ENCODE measurements around the gene SCART1. TPM values are rescaled to one million over a fixed set of nuclear protein-coding genes. Genes with fewer than 3 reads are reported as not detected.

Gene SCART1
- total and polyA plus RNA-seq, 2 donors (not counting 3 experiments of a cell fraction or from before 2014, with no cell fraction given), result 0.90 to 1.0 TPM

- Histone ChIP-seq H2AFZ (ENCODE audit: low read depth, low read length) (no peak overlapping the region), H3K4me1 (ENCODE audit: control insufficient read depth, extremely low read depth, insufficient read depth, low read length) (no peaks in the 10 kb centered on the region), H3K79me2 (ENCODE audit: control insufficient read depth, insufficient read depth, low read length) (no peaks in the 10 kb centered on the region), H3K9ac (replicated peaks; ENCODE audit: extremely low read depth, insufficient read depth, low read length) (no peak overlapping the region), H3K27me3 (ENCODE audit: control insufficient read depth in 2 of 2, insufficient read depth in 2 of 2, low read length in 2 of 2) (no peaks in the 10 kb centered on the region), H3K27ac (ENCODE audit: insufficient read depth, low read depth, low read length) (no peak overlapping the region), H3K4me2 (ENCODE audit: insufficient read depth, low read length) (no peak overlapping the region), H3K36me3 (ENCODE audit: control insufficient read depth in 2 of 2, extremely low read depth in 1 of 2, insufficient read depth in 2 of 2, low read length in 2 of 2) (no peaks in the 10 kb centered on the region), H4K20me1 (replicated peaks; ENCODE audit: control insufficient read depth, extremely low read depth, insufficient read depth, low read length) (no peaks in the 10 kb centered on the region), H3K9me3 (replicated peaks; ENCODE audit: control insufficient read depth, insufficient read depth, low read length) (no peaks in the 10 kb centered on the region), H3K9me1 (replicated peaks; ENCODE audit: control insufficient read depth, extremely low read depth, insufficient read depth, low read length) (no peaks in the 10 kb centered on the region), H3K4me3 (replicated peaks in 1 of 3; ENCODE audit: insufficient read depth in 1 of 3, low read depth in 1 of 3, low read length in 3 of 3) (no peak overlapping the region)
- BruUV-seq (replicated peaks), result no TSS peak
- TF ChIP-seq GATA2 (IDR thresholded peaks at IDR 0.05; ENCODE audit: insufficient read depth, insufficient read length, low read depth, low read length), result no peak
- no peak for TF ChIP-seq MAX (IDR thresholded peaks at IDR 0.05; ENCODE audit: insufficient read depth, insufficient read length)
- no peak for TF ChIP-seq EZH2 (IDR thresholded peaks at IDR 0.05; ENCODE audit: borderline replicate concordance, low read depth, low read length, severe bottlenecking)
- no peak for TF ChIP-seq FOS (IDR thresholded peaks at IDR 0.05; ENCODE audit: borderline replicate concordance, insufficient read depth, low read length)
- TF ChIP-seq MYC (IDR thresholded peaks at IDR 0.05; ENCODE audit: low read depth, low read length), result no peak
- TF ChIP-seq POLR2A (IDR thresholded peaks at IDR 0.05; ENCODE audit: low read depth, low read length), result no peak
- no peak for TF ChIP-seq JUN (IDR thresholded peaks at IDR 0.05; ENCODE audit: borderline replicate concordance, insufficient read depth, insufficient read length, low read depth)
- no peak for TF ChIP-seq CTCF (IDR thresholded peaks at IDR 0.05; ENCODE audit: extremely low read depth in 1 of 2, insufficient read depth in 1 of 2, low read depth in 1 of 2, low read length in 2 of 2)
- no peak for TF ChIP-seq POLR2AphosphoS5 (IDR thresholded peaks at IDR 0.05; ENCODE audit: insufficient read depth, low read depth, low read length)
- dilution Hi-C loops (cut with MboI; ENCODE audit: extremely low pct_ligation_motif_present, low sequenced_read_pairs), result no loop called here
- DNase-seq (ENCODE audit: low read depth, low spot score) (no peak), FAIRE-seq (no peak)
- ChIA-PET POLR2A (no interaction called here), CTCF (no interaction called here)
- intact Hi-C loops (cut with micrococcal nuclease), result no loop called here
These were observed 34.6 kb downstream of the SCART1 start for GRCh38 chr10:133488354-133488753.
